Measurements from ENCODE around the gene SIMC1.

SIMC1 gene

GRCh38 chr5:176388003-176388443 lies 149.8 kb downstream of the SIMC1 start:
- in situ Hi-C loops (cut with HindIII; ENCODE audit: low sequenced_read_pairs) = no loop called here
- DNase-seq (ENCODE audit: low read depth, low spot score) = no peak
- peak overlapping the region; percentile 91 for H3K4me3 ChIP-seq (ENCODE audit: low read depth, low read length)

GRCh38 chr5:176388444-176389134 lies 150.4 kb downstream of the SIMC1 start, which contains the start of the genes HIGD2A and NOP16:
Gene HIGD2A, plus strand, starts transcription at chr5:176388751. Its CDS starts 69 bp downstream, at chr5:176388820.
Gene NOP16, minus strand, starts transcription at chr5:176388598. Its CDS starts 59 bp downstream, at chr5:176388539.
- in situ Hi-C loops (cut with HindIII; ENCODE audit: low sequenced_read_pairs) = no loop called here
- H3K4me3 ChIP-seq (ENCODE audit: low read depth, low read length) = peak within 1 kb of the TSS; percentile 91
- peak; percentile 99 for DNase-seq (ENCODE audit: low read depth, low spot score)
- no peak for TF ChIP-seq CTCF (IDR thresholded peaks at IDR 0.05; ENCODE audit: low read depth, low read length)

More at GRCh38 chr5:176388003-176388443, 149.8 kb downstream of the SIMC1 start:
- no peak for TF ChIP-seq CTCF (IDR thresholded peaks at IDR 0.05; ENCODE audit: low read depth, low read length)

GRCh38 chr5:176389135-176390123 lies 151.2 kb downstream of the SIMC1 start:
- peak overlapping the region; percentile 91 for H3K4me3 ChIP-seq (ENCODE audit: low read depth, low read length)
- no peak for DNase-seq (ENCODE audit: low read depth, low spot score)
- no peak for TF ChIP-seq CTCF (IDR thresholded peaks at IDR 0.05; ENCODE audit: low read depth, low read length)
- in situ Hi-C loops (cut with HindIII; ENCODE audit: low sequenced_read_pairs) = no loop called here

GRCh38 chr5:176391479-176391878 lies 153.3 kb downstream of the SIMC1 start:
- in situ Hi-C loops (cut with HindIII; ENCODE audit: low sequenced_read_pairs) = no loop called here
- TF ChIP-seq CTCF (IDR thresholded peaks at IDR 0.05; ENCODE audit: low read depth, low read length) = no peak
- no peak overlapping the region for H3K4me3 ChIP-seq (ENCODE audit: low read depth, low read length)
- no peak for DNase-seq (ENCODE audit: low read depth, low spot score)

GRCh38 chr5:176391999-176392398 lies 153.8 kb downstream of the SIMC1 start:
- in situ Hi-C loops (cut with HindIII; ENCODE audit: low sequenced_read_pairs) = no loop called here
- no peak for TF ChIP-seq CTCF (IDR thresholded peaks at IDR 0.05; ENCODE audit: low read depth, low read length)
- no peak for DNase-seq (ENCODE audit: low read depth, low spot score)
- H3K4me3 ChIP-seq (ENCODE audit: low read depth, low read length) = no peak overlapping the region

- H3K4me3 ChIP-seq (ENCODE audit: low read depth, low read length) = no peak overlapping the region
- DNase-seq (ENCODE audit: low read depth, low spot score) = no peak
- in situ Hi-C loops (cut with HindIII; ENCODE audit: low sequenced_read_pairs) = no loop called here
- no peak for TF ChIP-seq CTCF (IDR thresholded peaks at IDR 0.05; ENCODE audit: low read depth, low read length)
These were observed 154.3 kb downstream of the SIMC1 start for GRCh38 chr5:176392526-176392925.
